HG03521 (cell line): ENCODE data around the gene NPAS2.

Experiments
- ATAC-seq: cut with Tn5 transposase; IDR thresholded peaks from one replicate; pipeline ENCODE4 v1.9.1; 2021; ENCODE audit warnings: mild to moderate bottlenecking, moderate library complexity; ENCODE audit not compliant: unreplicated experiment

NPAS2 gene

DNA sequence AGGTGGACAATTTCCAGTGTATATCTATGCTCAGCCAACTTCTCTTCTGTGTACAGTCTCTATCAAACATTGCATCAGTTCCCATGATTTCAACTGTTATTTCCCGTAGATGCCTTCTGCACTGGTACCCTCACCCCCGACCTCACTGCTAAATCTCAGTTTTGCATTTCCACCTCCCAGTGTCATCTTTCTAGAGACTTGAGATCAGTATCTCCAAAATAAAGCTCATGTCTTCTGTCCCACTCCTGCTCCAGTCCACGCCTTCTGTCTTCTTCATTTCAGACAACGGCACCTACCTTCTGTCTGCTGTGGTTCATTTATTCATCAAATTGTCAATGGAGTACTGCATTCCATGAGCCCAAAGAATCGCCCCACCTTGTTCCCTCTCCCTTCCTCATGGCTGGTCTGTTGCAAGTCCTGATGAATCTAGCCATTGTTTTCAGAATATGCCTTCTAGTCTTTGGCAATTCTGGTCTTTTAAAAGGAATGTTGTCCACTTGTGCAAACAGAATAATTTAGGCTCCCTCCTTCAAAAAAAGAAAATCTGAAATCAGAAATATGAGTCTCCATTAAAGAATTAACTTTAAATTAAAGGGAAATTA is 23.3 kb upstream of the NPAS2 start:
- ATAC-seq: no peak

DNA sequence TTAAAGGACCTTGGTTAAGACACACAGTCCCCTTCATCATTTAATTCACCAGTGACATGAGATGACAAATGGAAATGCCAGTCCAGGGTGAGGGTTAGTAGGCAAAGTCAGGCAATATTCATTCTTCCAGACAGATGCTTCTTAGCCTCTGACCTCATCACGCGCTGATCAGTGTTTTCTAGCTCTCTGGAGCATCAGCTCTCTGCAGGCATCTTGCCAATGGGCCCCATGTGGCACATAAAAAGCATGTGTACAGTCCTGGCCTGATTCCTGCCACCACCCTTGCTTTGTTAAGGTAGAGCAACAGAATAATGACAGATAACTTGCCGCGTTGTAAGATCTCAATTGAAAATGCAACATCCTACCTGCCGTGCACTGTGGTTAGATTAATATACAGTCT is 20.3 kb upstream of the NPAS2 start:
- no peak for ATAC-seq

DNA sequence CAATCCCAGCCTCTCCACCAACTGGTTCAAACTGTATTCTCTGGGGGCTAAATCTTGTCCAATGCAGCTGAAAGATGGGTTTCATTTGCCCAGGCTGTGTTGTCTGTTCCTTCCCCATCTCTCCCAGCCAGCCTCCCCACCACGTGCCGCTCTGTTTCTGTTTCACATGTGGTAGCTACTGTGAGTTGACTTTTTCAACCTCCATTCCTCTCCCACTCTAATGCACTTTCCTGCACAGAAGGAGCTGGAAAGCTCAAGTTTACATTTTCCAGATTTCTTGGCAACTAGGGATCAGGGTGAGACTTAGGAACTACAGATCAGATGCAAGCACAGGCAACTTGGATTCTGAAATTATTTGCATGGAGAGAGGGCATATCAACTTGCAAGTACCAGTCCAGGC is 19.0 kb upstream of the NPAS2 start:
- ATAC-seq: no peak

DNA sequence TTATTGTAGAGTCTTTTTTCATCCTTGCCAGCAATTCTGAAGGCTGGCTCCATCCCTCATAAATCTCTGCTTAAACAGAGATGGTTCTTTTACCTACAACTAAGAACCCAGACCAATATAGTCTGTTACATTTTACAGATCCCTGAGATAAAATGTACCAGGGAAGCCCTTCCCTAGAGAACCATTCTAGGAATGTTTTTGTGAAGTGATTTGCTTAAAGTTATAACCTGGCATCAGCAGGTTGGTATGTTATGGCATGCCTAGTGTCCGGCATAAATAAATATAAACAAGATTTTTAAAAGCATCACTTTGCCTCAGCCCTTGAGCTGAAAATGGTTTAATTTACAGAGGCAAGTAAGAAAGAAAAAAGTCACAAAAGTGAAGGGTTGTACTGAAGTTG is 18.5 kb upstream of the NPAS2 start:
- ATAC-seq: no peak

DNA sequence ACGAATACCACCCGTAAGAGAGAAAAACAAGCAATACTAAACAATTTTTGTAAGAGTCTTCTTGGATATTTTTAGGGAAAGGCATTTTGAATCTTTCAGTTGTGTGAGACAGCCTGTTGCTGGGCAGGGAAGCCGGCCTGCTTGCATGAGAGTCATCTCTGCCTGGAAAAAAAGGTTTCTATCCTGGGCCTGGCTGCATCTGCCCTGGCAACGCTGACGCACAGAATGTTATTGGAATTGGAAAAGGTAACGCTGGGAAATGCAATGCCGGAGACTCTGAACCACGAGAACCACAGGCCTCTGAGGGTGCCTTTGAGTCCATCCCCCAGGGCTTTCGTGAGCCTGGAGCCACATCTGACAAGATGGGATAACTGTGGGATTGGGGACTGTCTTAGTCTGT is 17.9 kb upstream of the NPAS2 start:
- ATAC-seq: no peak

DNA sequence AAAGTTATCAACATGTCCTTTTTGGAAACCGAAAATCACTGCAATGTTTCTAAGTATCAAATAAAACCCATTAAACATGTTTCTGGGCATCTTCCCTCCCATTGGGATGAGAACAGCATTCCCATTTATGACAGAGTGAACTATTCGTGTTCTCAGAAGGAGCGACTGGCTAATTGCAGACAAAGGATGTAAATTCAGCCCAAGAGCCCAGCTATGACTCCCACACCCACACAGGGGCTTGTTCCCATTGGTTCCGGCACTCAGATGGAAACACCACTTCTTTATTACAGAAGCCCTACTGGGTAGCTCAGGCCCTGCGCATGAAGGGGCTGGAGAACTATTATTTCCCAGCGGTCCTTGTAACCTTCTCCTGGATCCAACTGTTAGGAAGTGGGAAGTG is 16.6 kb upstream of the NPAS2 start:
- no peak for ATAC-seq

DNA sequence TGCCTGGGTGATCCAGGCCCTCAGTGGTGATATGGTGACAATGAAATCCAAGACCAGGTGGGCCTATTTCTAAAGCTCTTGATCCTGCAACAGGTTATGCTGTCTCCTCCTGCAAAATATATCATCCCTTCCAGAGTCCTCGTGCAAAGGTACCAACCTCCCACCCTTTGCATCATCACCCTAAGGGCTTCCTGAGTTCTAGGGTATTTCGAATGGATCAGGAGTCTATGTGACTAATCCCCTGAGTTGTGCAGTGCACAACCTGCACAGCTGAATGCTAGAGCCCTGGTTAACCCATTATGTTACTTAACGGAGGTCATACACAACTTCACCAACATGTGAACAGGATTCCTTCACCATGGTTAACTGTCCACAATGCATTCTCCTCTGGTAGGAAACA is 13.4 kb upstream of the NPAS2 start:
- no peak for ATAC-seq

DNA sequence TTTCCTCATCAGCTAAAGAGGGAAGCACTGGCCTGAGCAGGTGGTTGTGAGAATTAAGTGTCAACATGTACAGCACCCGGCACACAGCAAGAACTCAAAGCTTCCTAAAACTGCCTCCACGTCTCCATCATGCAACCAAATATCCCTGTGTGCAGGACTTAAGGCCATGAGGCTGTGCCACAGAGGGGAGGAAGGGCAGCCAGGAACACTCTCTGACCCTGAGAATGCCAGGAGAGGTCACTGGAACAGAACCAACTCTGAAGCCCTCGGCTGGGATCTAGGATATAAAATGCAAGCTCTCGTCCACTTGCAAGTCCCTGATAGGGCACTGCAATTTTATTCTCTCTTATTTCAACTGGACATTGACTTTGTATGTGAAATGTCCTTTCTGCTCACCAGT is 12.2 kb upstream of the NPAS2 start:
- no peak for ATAC-seq

DNA sequence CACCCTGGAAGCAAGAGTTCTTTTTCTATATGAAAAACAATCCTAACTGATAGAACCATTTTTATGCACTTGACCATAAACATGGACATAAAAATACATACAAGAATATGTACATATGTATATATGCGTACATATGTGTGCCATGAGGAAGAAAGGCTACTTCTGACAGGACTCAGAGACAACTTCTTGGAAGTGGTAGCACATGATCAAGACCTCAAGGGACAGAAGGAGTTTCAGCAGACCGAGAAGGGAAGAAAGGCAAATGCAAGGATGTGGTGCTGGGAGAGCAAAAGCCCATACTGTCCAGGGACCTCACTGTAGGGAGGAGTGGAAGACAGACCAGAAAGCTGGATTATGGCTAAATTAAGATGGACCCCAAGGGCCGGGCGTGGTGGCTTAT is 11.4 kb upstream of the NPAS2 start:
- ATAC-seq: no peak

DNA sequence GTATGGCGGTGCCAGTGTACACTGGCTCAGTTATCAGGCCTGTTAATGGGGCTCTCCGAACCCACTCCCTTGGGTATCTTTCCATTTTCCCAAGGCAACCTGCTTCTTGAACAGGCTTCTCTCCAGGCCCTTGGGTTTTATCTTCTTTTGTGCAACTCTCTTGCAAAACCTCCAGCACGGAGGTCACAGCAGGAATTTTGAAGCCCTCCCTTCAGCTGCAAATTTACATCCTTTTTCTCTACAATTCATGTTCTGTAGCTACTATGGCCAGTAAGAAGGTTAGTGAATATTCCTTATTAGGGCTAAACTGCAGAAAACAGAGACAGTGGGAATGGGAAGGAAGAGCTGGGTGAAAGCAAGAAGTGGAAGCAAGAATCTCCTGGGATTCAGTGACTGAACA is 10.4 kb upstream of the NPAS2 start:
- ATAC-seq: no peak

DNA sequence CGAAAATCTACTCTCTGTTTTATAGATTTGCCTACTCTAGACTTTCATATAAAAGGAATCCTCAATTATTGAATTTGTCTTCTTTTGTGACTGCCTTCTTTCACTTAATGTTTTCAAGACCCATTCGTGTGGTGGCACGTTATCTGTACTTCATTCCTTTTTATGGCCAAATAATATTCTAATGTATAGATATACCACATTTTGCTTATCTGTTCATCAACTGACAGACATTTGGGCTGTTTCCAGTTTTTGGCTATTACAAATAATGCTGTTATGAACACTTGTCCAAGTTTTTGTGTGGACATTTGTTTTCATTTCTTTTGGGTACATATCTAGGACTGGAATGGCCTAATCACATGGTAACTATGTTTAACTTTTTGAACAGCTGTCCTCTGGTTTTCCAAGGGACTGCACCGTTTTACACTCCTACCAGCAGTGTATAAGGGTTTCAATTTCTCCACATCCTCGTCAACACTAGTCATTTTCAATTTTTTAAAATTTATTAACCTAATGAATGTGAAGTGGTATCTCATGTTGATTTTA is 9.3 kb upstream of the NPAS2 start:
- no peak for ATAC-seq

DNA sequence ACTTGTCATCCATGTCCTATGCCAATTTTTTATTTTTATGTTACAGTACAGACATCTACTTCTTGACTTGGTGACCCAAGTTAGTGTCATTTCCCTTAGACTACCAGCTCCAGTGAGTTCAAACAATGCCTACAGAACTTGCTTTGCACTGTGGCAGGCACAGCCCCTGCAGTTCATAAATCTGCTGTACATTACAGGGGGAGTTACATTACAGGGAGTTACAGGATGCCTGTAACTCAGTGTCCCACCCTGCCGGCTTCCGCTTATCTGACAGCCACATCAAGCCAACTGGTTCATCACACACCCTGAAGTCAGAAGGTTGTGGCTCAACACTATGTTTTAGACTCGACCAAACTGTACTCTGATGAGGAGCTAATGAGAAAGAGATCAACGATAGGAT is 7.8 kb upstream of the NPAS2 start:
- no peak for ATAC-seq

DNA sequence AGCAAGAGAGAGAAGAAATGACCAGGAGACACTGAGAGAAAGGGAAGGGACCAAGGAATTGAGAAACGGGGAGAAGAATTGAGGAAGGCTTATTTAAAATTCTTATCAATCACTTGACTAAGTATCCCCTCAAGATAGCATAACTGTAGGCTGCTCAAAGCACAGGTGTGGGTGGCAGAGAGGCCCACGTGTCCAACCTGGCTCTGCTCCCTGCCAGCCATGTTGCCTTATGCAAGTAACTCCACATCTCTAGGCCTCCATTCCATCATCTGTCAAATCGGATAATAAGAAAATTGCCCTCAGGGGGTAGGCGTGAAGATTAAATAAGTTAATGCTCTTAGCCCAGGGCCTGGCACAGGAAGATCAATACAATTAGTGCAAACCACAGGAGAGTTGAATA is 7.4 kb upstream of the NPAS2 start:
- no peak for ATAC-seq

DNA sequence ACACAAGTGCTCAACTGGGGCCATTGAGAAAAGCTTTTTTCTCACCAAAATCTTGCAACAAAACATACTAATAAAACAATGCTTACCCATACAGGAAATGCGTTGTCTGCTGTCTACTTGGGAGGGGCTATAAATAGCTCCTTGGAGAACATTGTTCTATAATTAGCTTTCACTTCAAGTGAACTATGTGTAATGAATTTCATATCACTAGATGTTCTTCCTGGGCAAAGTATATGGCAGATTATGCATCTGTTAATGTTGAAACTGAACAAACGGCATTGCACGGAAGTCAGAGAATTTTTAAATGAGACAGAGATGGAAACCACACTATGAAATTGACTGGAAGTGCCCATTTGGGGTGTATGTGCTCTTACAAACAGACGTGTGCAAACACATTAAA is 6.4 kb upstream of the NPAS2 start:
- no peak for ATAC-seq

DNA sequence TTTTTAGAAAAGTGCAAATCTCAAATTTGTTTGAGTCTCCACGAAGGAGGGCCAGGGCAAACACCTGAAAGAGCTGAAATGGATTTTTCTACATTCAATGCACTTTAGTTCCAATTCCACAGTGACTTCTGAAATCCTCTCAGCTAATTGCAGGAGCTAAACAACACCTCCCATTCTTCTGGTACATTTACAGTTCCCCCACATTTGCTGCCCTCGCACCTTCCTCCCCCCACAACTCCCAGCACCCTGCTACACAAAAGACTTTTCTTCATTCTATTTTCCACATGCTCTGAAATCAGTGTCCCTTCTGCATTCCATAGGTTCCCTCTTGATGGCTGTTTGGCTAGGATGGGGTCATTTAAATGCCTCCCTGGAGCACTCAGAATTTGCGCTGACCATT is 5.9 kb upstream of the NPAS2 start:
- ATAC-seq: no peak

DNA sequence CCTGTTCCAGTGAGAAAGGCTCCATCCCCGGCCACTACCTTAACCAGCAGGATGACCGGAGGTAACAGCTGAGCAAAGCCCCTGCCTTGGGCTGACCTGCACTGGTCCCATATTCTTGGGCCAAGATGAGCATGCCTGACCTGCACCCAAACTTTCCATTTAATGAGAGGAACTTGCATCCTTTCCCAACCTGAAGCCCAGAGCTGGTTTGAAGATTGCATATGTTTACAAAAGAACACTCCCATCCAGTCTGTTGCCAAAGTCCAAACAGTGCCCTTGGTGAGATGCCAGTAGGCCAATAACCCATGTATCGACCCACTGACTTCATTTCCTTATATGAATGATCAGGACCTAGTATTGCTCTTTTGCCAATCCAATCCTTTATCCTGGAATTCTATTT is 5.5 kb upstream of the NPAS2 start:
- ATAC-seq: no peak

DNA sequence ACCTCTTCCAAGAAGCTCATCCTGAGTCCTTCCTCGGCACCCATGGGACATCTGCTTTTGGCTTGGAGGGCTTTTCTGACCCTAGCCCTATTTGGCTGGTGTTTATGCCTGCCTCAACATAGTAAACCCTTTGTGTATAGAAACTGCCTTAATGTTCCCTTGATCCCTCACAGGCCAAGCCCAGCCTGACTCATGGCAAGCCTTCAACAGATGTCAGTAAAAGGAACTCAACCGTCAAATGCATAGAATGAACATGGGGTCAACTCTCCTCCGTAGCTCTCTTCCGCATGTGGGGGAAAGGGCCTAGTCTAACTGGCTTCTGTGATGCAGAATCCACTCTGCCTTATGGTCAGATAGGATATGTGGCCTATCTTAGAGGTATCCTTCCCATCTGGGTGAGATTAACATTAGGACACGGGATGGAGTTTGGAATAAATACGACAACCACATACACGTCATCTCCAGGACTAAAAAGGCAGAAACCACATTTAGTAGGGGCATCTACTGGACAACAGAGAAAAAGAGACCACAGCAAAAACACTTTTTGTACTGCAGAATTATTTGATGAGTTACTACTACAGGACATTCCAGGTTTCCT is 2.5 kb upstream of the NPAS2 start:
- ATAC-seq: no peak

DNA sequence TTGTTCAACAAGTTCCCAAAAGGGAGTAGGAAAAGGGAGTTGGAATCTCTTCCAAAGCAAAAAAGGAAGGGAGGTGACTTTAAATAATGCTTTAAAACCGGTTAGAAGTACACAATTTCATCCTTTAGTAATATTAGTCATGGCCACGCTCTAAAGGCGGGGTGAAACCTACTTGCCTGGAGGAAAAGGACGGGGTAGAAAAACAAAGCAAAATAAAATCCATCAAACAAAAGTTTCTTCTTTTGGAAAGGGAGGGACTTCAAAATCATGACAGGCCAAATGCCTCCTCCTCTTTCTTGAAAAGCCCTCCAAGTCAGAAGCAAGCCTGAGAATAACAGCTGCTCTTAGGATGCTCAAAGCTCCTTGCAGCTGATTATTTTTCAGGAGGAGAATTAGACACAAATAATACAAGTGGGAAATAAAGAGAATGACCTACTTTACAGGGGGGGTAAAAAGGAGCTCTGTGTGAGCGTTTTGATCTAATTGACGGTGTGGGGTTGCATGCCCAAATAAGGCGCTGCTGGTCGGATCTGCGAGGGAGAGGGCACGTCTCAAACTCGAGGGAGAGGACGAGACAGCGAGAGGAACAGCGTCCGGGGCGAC is 1.8 kb upstream of the NPAS2 start:
- no peak for ATAC-seq

DNA sequence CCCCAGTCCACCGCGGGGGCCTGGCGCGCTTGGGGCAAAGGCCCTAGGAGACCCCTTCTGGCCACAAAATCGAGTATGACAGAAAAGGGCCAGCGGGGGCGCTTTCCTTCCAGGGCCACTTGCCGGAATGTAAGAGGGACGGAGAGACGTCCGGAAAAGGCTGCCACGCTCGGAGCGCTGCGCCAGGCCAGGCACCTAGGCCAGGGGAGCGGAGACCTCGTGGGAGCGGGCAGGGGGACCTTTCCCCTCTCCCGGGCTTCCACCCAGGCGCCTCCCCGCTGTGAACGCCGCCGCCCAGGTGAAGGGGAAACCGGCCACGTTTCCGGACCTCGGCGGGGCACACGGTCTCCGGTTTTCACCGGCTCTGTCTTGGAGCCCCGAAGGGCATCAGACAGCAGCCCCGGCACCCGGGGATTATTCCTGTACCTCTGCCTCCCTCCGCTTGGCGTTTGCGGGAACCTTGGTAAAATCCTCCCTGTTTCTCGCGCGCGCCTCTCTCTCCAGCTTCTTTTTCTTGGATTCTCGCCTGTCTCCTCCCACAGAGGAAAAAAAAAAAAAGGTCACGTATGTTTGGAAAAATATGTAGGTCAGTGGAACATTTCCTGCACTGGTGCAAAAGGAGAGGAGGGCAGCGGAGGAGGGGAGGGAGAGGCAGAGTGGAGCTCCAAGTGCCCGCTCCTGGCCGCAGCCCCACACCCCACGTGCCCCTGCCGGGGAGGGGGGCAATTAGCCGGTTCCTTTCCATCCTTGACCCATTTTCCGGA is 1.2 kb upstream of the NPAS2 start:
- no peak for ATAC-seq

DNA sequence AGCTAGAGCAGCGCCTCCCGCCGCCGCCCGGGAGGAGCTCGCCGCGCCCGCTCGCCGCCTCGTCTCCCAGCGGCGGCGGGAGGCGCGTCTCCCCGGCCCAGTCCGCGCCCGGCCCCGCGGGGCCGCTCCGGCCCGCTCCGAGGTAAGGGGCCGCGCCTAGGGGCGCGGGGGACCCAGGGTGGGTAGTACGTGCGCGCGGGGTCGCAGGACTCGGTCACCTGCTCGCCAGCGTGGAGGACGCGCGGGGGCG is 259 bp downstream of the NPAS2 start:
- ATAC-seq: no peak

DNA sequence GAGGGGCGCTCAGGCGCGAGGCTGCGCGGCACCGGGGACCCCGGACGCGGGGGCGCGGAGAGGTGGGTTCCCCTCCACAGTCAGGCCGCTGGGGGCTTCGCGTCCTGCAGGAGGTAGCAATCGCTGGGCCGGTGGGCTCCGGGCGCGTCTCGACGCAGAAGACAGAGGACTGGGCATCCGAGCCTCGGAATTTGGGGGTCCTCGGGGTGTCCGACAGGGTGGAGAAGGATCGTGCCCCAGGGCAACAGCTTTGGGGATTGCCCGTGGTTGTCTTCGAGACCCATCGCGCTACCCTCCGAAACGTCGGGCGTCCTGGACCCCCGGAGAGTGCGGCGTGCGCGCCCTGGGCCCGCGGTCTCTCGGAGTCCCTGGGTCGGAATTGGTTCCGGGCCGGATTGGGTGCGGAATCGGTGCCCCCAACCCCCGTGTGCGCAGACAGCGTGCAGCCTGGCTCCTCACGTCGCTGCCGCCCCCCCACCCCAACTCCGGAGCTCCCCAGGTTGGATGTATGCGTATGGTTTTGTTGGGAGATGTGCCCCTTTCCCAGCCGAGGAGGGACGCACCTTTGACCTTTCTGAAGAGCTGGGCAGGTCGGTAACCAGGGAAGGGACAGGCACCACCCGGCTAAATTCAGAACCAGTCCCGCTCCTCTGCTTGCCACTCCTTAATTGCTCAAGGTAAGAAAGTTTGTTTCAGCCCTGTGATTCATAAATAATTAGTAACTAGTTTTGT is 750 bp downstream of the NPAS2 start:
- no peak for ATAC-seq
